GM12873 (cell line): Measurements from ENCODE around the gene OASL.

Experiments
- TF ChIP-seq, protein P1 (sequence below): IDR thresholded peaks from 2 replicates; pipeline ENCODE4 v1.5.1; 2012; ENCODE audit warnings: low read depth, mild to moderate bottlenecking, moderate library complexity, low read length, control low read depth; ENCODE audit not compliant: insufficient read depth; ENCODE audit errors: missing control alignments

Gene OASL

DNA sequence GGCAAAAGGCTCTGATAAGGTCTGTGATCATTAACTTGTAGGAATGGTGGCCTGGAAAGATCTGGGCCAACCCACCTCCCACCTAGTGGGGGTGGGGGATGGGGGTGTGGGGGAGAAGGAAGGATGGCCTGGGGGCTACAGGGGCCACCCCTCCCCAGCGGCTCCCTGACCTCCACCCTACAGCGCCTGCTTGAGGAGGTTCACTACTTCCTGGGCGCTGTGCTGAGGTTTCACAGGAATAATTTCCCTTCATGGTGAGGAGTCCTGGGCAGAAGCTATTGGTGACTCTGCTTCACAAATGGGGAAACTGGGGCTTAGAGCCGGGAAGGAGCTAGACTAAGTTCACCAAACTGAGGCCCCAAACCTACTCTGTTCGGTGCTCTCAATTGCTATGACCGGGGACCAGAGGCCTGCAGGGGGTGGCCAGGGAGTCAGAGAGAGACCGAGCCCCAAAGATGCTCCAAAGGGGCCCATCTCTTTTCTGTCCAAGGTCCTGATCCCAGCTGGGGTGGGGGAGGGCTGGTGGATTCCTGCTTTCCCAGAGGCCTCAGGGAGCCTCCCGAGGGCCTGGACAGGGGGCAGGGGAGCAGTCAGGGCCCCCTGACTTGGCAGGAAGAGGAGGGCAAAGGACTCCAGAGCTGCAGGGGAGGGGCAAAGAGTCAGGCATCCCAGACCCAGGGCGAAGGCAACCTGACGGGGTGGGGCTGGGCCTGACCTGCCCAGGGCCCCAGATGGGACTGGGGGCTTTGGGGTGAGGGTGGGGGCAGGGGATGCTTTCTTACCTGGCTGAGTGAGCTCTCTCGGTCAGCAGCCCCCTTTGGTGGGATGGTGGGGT is 59.0 kb downstream of the OASL start:
- TF ChIP-seq, protein P1, sequence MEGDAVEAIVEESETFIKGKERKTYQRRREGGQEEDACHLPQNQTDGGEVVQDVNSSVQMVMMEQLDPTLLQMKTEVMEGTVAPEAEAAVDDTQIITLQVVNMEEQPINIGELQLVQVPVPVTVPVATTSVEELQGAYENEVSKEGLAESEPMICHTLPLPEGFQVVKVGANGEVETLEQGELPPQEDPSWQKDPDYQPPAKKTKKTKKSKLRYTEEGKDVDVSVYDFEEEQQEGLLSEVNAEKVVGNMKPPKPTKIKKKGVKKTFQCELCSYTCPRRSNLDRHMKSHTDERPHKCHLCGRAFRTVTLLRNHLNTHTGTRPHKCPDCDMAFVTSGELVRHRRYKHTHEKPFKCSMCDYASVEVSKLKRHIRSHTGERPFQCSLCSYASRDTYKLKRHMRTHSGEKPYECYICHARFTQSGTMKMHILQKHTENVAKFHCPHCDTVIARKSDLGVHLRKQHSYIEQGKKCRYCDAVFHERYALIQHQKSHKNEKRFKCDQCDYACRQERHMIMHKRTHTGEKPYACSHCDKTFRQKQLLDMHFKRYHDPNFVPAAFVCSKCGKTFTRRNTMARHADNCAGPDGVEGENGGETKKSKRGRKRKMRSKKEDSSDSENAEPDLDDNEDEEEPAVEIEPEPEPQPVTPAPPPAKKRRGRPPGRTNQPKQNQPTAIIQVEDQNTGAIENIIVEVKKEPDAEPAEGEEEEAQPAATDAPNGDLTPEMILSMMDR, result no peak

DNA sequence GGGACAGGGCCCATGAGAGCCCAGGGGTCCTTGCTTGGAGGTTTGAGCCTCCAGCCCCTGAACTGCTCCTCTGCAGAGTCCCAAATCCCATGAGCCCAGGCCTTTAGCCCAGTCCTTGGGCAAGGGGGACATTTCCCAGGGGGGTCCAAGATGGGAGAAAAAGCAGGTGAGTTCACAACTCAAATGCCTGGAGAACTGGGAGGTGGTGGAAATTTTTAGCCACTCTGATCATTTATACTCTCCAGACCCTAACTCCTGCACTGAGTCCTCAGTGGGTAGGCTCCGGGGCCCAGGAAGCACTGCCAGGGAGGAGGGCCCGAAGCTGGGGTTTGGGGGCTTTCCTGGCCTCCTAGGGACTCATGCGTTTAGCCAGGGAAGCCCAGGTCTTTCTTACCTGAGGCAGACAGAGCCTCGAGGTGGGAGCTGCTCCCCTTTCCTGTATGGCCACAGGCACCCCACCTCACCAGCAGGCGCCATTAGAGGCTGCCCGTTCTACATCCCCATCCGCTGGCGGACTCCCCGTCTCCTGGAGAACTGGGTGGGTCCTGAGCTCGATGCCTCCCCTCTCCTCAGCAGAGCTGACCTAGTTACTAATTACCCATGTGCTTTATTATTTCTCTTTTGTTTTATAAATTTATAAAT is 59.7 kb downstream of the OASL start:
- TF ChIP-seq, protein P1, result no peak

DNA sequence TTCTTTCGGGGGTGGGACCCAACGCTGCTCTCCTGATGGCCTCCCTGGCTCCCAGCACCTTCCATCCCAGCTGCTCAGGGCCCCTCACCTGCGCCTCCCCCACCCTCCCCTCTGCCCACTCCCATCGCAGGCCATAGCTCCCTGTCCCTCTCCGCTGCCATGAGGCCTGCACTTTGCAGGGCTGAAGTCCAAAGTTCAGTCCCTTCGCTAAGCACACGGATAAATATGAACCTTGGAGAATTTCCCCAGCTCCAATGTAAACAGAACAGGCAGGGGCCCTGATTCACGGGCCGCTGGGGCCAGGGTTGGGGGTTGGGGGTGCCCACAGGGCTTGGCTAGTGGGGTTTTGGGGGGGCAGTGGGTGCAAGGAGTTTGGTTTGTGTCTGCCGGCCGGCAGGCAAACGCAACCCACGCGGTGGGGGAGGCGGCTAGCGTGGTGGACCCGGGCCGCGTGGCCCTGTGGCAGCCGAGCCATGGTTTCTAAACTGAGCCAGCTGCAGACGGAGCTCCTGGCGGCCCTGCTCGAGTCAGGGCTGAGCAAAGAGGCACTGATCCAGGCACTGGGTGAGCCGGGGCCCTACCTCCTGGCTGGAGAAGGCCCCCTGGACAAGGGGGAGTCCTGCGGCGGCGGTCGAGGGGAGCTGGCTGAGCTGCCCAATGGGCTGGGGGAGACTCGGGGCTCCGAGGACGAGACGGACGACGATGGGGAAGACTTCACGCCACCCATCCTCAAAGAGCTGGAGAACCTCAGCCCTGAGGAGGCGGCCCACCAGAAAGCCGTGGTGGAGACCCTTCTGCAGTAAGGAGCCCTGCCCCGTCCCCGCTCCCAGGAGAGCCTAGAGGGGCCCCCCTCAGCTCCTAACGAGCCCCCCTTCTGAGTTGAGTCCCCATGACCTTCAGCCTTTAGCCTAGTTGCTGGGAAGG is 60.5 kb downstream of the OASL start, which contains the start of gene HNF1A:
Gene HNF1A, plus strand, starts transcription at position 248 of the 924 bp plus-strand sequence. Its CDS starts 226 bp downstream, at position 474.
- TF ChIP-seq, protein P1, result no peak

DNA sequence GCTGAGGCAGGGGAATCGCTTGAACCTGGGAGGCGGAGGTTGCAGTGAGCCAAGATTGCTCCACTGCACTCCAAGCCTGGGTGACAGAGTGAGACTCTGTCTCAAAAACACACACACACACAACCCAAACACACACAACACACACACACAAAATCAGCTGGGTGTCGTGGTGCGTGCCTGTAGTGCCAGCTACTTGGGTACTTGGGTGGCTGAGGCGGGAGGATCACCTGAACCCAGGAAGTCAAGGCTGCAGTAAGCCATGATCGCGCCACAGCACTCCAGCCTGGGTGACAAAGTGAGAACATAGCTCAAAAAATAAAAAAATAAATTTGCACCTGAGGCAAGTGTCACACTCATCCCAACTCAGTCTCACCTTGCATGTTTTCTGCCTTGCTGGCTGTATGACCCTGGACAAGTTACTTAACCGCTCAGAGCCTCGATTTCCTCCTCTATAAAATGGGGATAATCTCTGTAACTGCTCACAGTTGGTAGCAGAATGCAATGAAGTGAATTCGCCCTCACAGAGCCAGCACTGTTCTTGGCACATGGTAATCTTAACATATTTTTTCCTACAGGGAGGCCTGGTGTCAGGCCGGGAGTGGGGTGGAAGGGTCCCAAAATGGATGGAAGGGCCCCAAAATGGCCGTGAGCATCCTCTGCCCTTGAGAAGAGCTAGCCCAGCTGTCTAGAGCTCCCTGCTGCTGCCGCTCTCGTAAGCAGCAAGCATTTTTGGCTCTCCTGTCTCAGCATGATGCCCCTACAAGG is 61.3 kb downstream of the OASL start:
- TF ChIP-seq, protein P1, result no peak

DNA sequence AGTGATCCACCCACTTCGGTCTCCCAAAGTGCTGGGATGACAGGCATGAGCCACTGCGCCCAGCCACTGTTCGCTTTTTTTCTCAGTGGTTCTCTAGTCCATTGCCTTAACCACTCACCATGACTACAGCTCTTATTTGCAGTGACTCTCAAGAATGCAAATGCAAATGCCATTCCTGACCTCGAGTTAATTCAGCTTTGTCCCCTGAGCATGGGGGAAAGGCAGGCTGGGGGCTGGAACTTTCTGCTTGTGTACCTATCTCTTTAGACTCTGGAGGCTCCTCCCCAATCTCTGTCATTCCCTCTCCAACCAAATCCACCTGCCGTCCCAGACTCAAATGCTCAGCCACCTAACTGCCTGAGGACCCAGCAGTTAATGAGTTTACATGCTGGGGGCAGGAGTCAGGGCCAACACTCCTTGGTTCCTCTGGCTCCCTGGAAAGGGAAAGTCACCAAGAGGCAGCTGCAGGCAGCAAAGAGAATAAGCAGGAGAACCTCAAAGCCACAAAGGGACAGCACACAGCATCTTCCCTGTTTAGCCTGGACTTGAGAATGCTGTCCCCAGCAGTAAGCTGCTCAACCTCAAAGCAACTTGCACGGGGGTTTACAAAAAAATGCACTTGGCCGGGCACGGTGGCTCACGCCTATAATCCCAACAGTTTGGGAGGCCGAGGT is 66.0 kb downstream of the OASL start:
- TF ChIP-seq, protein P1, result no peak

DNA sequence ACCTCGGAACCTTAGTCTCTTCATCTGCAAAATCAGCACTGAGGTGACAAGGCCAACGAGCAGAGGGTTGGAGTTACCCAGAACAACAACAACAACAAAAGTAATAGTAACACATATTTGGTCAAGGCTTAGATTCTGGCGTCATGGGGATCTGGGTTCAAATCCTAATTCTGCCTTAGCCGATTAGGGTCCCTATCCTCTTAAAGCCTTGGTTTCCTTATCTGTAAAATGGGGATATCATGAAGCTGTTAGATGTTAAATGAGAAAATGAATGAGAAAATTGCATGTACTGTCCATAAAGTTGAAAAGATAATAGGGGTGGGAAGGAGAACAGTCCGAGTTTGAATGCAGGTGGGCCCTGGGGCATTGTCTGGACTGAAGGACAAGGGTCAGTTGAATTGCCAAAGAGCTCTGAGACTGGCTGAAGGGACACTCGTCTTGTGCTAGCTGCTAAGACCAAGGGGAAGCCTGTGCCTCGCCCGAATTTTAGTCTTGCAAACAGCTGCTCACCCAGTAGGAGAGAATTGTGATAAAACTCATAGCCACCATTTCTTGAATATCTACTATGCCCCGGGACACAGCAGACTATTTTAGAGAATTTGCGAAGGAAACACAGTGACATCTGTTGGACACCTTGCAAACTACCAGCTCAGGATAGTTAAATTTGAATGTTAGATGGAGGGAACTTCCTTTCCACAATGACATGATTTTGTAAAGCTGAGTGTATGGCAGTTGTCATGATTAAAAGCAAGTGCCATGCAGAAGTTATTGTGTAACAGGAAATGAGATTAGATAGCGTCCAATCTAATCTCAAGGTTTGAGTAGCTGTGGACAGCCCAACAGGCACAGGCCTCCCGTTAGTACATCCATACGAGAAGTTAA is 67.5 kb downstream of the OASL start:
- TF ChIP-seq, protein P1, result peak; percentile 76
